ENCODE data around the gene GAL3ST3.
"Not testable (repeated sequence)": the region's sequence is repeated elsewhere in the genome, so short reads cannot be mapped to it uniquely, and the experiment has no call there.

GAL3ST3 gene, protein sequence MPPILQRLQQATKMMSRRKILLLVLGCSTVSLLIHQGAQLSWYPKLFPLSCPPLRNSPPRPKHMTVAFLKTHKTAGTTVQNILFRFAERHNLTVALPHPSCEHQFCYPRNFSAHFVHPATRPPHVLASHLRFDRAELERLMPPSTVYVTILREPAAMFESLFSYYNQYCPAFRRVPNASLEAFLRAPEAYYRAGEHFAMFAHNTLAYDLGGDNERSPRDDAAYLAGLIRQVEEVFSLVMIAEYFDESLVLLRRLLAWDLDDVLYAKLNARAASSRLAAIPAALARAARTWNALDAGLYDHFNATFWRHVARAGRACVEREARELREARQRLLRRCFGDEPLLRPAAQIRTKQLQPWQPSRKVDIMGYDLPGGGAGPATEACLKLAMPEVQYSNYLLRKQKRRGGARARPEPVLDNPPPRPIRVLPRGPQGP

DNA sequence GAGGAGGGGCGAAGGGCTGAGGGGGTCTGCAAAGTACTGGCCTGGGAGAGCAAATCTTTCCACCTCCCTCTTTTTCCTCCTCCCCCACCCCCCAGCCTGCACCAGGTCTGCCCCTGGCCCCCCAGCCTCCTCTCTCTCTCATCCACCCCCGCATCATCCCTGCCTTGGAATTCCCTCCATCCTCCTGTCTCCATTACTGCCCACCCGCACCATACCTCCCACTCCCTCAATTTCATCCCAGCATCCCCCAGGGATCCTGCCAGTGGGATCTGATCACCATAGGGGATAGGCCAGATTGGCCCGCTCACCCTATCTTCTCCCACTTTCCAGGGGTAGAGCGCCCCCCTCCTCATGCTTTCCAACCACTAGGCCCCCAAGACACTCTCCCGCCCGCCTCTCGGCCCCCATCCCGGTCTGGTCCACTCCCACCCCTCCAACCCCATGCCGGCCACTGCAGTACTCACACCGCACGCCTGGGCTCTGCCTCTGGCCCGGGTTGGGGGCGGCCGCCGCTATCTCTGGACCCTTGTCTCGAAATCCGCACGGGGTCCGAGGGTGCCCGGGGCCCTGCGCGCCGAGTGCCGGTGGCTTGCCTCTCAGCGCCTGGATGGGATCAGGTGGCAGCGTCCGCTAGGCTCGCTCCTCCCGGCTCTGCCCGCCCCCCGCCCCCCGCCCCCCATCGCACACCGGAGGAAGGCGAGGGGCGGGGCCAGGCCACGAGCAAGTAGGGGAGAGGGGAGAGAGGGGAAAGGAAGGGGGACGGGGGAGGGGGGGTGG is at the start of gene GAL3ST3:
GAL3ST3 (minus strand) TSS at position 615 of the 777 bp plus-strand sequence. CDS start 3,746 bp downstream, outside the sequence.
- DNase-seq (ENCODE audit: low read depth in 2 of 2), result no peak

DNA sequence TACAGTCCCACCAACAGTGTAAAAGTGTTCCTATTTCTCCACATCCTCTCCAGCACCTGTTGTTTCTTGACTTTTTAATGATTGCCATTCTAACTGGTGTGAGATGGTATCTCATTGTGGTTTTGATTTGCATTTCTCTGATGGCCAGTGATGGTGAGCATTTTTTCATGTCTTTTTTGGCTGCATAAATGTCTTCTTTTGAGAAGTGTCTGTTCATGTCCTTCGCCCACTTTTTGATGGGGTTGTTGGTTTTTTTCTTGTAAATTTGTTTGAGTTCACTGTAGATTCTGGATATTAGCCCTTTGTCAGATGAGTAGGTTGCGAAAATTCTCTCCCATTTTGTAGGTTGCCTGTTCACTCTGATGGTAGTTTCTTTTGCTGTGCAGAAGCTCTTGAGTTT is 43.2 kb upstream of the GAL3ST3 start:
- not testable (repeated sequence) for DNase-seq (ENCODE audit: low read depth in 2 of 2)

DNA sequence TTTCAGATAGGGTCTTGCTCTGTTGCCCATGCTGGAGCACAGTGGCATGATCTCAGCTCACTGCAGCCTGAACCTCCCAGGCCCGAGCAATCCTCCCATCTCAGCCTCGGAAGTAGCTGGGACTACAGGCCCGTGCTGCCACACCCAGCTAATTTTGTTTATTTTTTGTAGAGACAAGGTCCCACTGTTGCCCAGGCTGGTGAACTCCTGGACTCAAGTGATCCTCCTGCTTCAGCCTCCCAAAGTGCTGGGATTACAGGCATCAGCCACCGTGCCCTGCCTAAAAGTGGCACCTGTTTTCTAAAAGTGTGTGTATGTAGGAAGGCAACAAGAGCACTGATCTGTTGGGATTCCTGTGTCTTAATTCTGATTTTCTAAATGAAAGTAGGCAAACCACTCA is 41.3 kb upstream of the GAL3ST3 start:
- no peak for DNase-seq (ENCODE audit: low read depth in 2 of 2)

DNA sequence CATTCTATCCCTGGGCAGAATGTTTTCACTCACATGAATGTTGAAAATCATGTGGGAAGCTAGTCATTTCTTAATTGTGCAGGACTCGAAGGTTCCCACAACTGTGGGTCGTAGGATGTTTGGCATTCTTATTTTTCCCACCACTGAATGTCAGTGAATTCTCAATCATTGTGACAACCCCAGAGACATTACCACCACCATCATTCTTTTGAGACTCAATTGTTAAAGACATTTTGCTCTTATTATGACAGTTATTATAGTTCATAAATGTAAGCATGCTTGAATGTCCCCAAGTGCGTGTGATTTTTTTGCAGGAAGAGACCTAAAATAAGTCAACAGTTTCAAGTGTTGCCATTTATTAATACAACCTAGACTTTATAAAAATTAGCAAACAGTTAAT is 40.1 kb upstream of the GAL3ST3 start:
- DNase-seq (ENCODE audit: low read depth in 2 of 2), result no peak

DNA sequence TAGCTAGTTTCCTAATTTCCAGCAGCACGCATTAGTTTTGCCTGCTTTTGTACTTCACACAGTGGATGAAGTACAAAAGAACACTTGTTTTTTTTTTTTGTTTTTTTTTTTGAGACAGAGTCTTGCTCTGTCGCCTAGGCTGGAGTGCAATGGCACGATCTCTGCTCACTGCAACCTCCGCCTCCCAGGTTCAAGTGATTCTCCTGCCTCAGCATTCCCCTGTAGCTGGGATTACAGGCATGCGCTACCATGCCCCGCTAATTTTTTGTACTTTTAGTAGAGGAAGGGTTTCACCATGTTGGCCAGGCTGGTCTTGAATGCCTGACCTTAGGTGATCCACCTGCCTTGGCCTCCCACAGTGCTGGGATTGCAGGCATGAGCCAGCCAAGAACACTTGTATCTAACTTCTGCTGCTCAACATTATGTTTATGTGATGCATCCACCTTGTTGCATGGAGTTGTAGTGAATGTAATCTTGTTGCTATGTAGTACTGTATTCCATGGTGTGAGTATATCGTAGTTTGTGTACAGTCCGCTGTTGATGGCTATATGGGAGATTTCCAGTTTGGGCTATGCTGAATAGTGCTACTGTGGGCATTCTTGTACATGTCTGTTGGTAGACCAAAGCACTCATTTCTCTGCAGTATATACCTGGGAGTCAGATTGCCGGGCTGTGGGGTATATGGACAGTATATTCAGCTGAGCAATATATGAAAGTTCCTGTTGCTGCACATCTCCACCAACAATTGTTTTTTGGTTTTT is 38.4 kb upstream of the GAL3ST3 start:
- DNase-seq (ENCODE audit: low read depth in 2 of 2), result no peak

DNA sequence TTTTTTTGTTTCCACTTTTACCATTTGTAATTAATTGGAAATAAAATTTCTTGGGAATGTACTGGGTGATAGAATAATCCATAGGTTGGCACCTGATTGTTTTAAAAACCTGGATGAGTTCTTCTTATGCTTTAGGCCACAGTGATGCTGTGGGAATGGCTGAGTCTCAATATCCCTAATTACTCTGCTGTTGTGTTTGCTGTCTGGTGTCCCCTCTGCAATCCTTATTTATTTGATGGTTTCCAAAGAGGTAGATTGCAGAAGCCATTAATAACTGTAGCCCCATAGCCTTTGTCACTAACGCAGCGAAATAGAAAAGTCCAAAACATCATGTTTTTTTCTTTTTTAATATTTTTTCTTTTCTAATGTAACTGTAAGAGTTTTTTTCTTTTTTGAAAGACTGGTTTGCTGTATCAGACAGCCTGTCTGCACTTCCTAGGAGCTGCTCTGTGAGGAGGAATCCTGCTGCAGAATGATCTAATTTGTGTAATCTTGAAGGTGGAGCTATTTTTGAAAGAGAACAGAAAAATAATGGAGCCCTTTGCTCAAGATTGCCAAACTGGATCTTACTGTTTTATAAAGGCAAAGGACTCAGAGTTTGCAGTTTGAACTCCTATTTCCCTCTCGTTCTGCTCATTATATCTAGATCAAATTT is 36.0 kb upstream of the GAL3ST3 start:
- no peak for DNase-seq (ENCODE audit: low read depth in 2 of 2)

DNA sequence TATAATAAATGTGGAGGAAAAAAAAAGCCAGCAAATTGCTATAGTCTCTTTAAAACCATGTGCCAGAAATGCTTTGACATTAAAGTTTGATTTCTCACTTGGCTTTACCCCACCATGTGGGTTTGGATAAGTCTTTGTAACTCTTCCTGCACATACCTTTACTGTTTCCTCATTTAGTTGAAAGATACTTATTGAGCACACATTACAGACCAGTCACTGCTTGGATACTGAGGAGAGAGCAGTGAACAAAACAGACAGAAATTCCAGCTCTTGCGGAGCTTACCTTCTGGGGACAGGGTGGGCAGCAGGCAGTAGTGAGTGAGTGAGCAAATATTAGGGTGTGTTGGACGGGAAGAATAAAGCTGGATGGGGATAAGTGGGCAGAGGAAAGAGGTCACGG is 34.8 kb upstream of the GAL3ST3 start:
- DNase-seq (ENCODE audit: low read depth in 2 of 2), result no peak

DNA sequence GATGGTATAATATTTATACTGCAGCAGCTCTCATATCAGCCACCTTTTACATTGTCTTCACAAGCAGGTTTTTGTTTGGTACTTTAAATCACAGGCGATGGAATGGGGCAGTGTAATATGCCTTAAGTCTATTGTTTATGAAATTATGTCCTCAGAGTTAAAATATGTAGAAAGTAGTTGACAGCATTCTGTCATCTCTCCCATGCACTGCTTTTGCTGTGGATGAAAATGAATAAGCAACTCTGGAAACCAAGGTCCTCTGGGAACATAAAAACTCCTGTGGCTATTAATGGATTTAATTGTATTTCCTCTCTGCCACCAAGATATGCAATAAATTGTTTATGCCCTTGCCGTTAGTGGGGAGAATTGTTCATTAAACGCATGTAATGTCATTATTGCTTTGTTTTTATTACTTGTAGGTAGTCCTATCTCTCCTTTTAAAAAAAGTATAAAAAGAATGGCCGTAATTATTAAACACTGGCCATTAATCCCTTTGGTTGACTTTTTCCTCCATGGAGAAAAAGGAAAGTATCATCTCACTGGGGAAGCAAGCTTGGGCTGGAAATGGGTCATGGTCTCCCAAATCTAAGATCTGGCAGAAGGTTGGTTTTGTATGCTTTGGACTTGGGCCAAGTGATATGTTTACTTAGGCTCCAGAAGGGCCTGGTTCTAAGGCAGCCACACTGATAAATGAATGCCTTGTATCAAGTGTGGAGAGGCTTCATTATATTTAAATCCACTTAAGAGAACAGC is 34.2 kb upstream of the GAL3ST3 start:
- DNase-seq (ENCODE audit: low read depth in 2 of 2), result no peak

DNA sequence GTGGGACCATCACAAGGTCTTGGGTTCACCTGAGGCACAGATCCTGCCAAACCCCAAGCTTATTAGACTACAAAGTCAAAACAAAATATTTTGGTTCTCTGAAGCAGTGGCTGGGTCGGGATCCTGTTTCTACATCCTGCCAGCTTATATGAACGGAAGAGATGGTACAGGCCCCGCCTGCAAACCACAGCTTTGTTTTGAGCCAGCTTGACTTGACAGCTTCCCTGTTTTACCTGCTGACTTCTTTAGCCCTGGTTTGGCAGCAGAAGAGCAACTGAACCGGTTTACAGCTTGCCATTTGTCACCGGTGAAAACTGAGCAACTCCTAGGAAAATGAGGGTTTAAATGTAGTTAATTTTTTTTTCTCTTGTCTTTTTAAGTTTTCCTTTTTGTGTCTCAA is 32.5 kb upstream of the GAL3ST3 start:
- peak in 1 of 2 experiments; percentile 38 for DNase-seq (ENCODE audit: low read depth in 2 of 2)

DNA sequence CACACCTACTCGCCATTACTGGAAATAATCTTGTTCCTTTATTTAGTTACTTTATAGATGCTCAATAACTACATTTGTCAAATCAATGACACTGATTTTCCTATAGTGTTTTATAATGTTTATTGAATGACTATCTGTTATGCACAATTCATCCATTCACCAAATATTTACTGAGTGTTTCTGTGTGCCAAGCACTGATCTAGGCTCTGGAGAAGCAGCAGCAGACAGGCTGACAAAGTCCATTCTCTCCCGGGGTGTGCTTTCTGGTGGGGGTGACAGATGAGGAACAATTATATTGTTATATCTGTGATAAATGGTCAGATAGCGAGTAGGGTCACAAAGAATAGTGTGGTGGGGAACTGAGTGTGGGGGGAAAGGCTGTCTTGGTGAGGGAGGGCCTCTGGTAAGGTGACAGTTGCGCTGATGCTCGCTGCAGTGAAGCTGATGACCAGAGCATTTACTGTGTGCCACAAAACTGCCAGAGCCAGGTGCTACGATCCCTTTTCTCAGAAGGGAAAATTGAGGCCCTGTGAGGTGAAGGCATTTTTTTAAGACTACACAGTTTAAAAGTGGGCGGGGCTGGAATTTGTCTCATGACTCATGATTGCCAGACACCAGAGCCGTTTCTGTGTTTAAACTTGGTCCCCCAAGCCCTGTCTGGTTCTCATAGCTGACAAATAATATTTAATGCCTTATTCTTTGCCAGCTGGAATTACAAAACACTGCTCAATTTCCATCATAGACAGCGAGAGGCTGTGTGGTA is 31.3 kb upstream of the GAL3ST3 start:
- DNase-seq (ENCODE audit: low read depth in 2 of 2), result peak; percentile 43 to 56

DNA sequence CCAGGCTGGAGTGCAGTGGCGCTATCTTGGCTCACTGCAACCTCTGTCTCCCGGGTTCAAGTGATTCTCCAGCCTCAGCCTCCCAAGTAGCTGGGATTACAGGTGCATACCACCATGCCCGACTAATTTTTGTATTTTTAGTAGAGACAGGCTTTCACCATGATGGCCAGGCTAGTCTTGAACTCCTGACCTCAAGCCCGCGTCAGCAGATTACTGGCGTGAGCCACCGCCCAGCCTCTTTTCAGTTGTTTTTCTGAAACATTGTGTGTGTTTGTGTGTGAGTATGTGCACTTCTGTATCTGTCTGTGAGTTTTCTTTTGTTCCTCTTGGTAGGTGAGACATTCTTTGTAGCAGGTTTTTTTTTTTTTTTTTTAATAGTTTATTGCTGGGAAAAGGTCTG is 30.0 kb upstream of the GAL3ST3 start:
- DNase-seq (ENCODE audit: low read depth in 2 of 2), result not testable (repeated sequence)

DNA sequence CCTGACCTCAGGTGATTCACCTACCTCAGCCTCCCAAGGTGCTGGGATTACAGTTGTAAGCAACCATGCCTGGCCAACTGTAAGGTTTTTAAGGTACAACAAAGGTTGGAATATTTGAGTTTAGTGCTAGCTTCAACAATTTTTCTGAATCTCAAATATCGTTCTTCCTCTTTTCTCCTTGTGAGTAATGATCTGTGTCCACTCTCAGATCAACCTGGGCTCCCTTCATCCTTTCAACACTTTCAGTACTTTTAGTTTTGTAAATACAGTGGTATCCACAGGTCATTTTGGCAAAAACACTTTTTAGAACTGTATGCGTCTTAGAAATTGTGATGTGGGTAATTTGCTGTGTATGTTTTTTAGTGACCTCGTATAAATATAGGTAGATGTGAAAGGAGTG is 29.0 kb upstream of the GAL3ST3 start:
- DNase-seq (ENCODE audit: low read depth in 2 of 2), result no peak

DNA sequence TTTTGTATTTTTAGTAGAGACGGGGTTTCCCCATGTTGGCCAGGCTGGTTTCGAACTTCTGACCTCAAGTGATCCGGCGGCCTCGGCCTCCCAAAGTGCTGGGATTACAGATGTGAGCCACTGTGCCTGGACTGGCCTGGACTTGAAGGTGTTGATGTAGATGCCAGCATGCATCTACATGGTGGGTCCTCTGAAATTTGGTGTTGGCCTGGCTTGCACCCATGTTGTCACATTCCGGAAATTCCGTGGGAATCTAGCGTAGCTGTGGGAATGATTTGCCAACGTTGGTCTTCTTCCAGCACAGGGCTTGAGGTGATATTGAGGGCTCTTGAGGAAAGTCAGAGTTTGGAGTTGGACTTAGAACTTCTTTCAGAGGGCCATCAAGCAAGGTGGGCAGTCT is 27.6 kb upstream of the GAL3ST3 start:
- DNase-seq (ENCODE audit: low read depth in 2 of 2), result no peak

DNA sequence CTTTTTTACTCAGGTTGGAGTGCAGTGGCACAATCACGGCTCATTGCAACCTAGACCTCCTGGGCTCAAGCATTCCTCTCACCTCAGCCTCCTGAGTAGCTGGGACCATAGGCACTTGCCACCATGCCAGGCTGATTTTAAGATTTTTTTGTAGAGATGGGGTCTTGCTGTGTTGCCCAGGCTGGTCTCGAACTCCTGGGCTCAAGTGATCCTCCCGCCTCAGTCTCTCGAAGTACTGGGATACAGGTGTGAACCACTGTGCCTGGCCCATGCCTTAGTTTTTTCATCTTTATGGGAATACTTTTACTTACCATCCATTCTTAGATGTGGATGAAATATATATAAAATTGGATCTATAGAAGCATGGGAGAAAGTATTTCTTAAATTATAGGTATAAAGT is 26.3 kb upstream of the GAL3ST3 start:
- DNase-seq (ENCODE audit: low read depth in 2 of 2), result no peak

DNA sequence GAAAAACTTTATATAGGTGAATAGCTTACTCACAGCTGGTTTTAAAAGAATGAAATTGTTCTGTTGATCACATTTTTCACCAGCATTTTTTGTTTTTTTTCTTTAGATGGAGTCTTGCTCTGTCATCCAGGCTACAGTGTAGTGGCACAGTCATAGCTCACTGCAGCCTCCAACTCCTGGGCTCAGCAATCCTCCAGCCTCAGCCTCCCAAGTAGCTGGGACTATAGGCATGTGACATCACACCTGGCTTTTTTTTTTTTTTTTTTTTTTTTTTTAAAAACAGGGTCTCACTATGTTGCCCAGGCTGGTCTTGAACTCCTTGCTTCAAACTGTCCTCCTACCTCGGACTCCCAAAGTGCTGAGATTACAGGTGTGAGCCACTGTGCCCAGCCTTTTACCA is 24.7 kb upstream of the GAL3ST3 start:
- no peak for DNase-seq (ENCODE audit: low read depth in 2 of 2)

DNA sequence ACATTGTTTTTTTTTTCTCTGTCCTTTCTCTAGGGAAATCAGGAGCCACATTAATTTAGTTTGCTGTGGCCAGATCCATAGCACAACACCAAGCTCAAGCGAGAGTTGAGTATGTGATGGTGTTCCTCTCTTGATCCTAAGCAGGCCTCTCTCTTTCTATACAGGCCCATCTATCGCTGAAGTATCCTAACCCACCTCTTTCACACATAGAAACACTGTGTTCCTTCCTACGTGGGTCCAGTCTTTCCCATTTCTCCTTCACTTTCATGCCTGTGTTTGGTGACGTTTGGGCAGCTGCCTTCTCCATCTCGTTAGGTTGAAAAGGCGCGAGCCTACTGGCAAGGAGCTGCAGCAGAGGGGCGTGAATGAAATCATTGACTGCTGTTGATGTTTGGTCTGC is 23.6 kb upstream of the GAL3ST3 start:
- no peak for DNase-seq (ENCODE audit: low read depth in 2 of 2)

DNA sequence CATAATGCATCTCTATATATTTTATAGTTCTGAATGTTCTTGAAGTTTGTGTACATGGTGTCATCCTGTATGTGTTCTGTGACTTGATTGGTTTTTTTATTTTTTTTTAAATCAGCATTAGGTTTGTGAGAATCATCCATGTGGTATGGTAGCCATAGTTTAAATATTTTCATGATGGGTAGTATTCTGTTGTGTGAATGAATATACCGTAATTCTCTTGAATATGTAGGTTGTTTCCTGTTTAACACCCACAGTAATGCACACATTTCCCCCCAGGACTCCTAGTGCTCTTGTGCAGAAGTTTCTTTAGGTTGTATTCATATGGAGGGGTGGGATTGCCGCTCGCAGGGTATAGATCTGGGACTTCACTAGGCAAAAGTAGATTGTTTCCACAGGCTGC is 23.1 kb upstream of the GAL3ST3 start:
- no peak for DNase-seq (ENCODE audit: low read depth in 2 of 2)

DNA sequence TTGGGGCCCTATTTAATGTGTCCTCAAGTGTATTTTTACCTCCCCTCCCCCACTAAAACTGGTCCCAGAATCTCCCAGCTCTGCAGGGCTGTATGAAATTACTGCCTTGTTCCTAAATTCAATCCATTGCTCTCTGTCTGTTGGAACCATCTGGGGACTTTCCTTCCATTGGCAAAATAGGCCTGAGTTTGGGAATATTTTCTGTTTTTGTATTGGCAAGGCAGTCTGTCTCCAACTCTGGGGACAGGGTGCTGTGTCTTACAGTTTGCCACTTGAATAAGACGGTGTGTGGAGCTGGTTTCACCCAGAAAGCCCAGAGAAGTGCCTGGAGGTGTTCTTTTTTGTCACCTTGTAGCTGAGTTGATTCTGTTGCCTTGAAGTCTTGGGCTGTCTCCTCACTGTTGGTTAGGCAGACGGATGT is 22.4 kb upstream of the GAL3ST3 start:
- DNase-seq (ENCODE audit: low read depth in 2 of 2), result no peak

DNA sequence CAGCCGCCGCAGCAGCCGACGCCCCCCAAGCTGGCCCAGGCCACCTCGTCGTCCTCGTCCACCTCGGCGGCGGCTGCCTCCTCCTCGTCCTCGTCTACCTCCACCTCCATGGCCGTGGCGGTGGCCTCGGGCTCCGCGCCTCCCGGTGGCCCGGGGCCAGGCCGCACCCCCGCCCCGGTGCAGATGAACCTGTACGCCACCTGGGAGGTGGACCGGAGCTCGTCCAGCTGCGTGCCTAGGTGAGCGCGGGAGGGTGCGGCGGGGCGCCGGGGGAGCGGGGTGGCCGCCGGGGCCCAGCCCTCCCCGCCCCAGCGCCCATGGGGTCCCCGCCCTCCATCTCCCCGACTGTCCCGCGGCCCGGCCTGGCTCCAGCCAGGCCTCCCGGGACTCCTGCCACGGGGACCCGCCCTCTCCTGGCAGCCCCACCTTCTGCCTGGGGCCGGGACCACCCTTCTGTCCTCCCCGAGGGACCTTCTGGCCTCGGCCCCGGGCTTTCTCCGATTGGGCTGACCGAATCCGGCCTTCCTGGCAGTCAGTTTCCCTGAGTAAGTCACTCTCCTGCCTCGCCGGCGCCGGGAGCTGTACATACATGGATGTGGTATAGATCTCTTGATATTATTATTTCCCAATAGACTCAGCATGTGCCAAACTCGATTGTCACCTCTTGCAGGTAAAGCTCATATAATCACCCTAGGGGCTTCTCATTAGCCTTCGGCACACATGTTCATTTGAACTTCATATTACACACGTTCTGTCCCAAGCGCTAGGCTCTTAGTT is 21.8 kb upstream of the GAL3ST3 start:
- DNase-seq (ENCODE audit: low read depth in 2 of 2), result no peak
